ENCODE data around the gene MTUS2.

Gene MTUS2

DNA sequence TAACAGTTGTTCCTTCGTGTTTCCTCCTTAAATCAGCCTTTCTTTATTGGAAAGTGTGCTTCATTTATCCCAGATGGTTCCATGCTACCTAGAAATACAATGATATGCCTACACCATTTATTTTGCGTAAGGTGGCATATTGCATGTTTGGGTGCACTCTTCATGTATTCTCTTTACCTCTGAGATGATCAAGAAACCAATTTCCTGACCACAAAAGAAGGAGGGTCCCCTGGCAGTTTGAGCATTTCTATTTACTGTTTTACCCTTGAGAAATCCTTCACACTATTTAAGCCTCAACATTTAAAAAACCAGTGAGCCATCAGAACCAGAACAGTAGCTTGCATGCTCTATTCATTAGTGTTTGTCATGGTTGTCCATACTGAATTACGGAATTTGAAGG lies 354.0 kb downstream of the MTUS2 start:
- TF ChIP-seq, protein P1, sequence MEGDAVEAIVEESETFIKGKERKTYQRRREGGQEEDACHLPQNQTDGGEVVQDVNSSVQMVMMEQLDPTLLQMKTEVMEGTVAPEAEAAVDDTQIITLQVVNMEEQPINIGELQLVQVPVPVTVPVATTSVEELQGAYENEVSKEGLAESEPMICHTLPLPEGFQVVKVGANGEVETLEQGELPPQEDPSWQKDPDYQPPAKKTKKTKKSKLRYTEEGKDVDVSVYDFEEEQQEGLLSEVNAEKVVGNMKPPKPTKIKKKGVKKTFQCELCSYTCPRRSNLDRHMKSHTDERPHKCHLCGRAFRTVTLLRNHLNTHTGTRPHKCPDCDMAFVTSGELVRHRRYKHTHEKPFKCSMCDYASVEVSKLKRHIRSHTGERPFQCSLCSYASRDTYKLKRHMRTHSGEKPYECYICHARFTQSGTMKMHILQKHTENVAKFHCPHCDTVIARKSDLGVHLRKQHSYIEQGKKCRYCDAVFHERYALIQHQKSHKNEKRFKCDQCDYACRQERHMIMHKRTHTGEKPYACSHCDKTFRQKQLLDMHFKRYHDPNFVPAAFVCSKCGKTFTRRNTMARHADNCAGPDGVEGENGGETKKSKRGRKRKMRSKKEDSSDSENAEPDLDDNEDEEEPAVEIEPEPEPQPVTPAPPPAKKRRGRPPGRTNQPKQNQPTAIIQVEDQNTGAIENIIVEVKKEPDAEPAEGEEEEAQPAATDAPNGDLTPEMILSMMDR (conservative IDR thresholded peaks at IDR 0.05) = no peak
- H3K27ac ChIP-seq = no peak overlapping the region

GRCh38 chr13:29175250-29175873 lies 355.2 kb downstream of the MTUS2 start:
- no peak overlapping the region for H3K27ac ChIP-seq
- TF ChIP-seq, protein P1 (conservative IDR thresholded peaks at IDR 0.05) = no peak

- H3K27ac ChIP-seq = no peak overlapping the region
- TF ChIP-seq, protein P1 (conservative IDR thresholded peaks at IDR 0.05) = no peak
These were observed 359.9 kb downstream of the MTUS2 start for GRCh38 chr13:29180055-29180454.

DNA sequence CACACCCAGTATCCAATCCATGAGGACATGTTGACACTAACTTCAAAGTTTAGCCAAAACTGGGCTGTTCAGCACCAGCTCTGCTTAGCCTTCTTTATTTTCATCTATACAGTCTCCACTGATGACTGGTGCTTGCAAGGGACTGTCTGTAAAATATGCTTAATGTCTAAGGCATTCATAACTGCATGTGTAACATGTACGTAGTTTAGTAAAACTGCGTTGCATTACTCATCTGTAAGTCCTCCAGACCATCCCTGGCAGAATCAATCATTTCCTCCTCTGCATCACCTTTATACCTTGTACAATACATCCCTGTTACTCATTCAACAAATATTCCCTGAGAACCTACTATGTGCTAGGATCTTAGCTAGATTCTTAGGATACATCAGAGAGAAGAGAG lies 362.1 kb downstream of the MTUS2 start:
- TF ChIP-seq, protein P1 (conservative IDR thresholded peaks at IDR 0.05) = no peak
- H3K27ac ChIP-seq = no peak overlapping the region

- TF ChIP-seq, protein P1 (conservative IDR thresholded peaks at IDR 0.05) = no peak
These were observed 365.8 kb downstream of the MTUS2 start for GRCh38 chr13:29185926-29186325.

DNA sequence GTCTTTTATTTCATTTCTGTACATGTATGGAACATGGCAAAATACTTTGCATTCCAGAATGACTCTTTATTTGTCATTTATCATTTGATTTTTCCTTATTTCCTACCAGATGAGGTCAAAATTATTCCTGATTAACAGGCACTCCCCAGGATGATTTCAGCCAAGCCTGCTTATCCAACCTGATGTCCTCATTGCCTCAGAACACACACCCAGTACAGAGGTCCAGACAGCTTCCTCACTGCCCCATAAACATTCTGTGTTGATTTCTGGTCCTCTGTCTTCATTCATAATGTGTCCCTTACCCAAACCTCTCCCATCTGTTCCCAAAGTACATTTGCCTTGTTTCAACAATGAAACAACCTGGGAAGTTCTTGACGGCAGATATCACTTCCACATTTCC lies 367.4 kb downstream of the MTUS2 start:
- no peak overlapping the region for H3K27ac ChIP-seq
- TF ChIP-seq, protein P1 (conservative IDR thresholded peaks at IDR 0.05) = no peak

More at GRCh38 chr13:29185926-29186325, 365.8 kb downstream of the MTUS2 start:
- H3K27ac ChIP-seq = no peak overlapping the region

GRCh38 chr13:29190298-29190697 lies 370.2 kb downstream of the MTUS2 start:
- no peak overlapping the region for H3K27ac ChIP-seq
- TF ChIP-seq, protein P1 (conservative IDR thresholded peaks at IDR 0.05) = no peak
